GM12878 (cell line): ENCODE measurements around the gene GSTM4.

Experiments used
- BHLHE40 ChIP-seq, 2 experiments: fragments of 450-650 bp in 1 of 2; IDR thresholded peaks; 2 replicates each; pipeline ENCODE4 v1.6.1; 2011 to 2017; ENCODE audit warnings: low read depth in 2 of 2, borderline replicate concordance in 1 of 2, improper control_type of control experiment in 1 of 2, low read length in 1 of 2, mild to moderate bottlenecking in 1 of 2
- NRF1 ChIP-seq: conservative IDR thresholded peaks from 2 replicates; pipeline ENCODE4 v1.6.1; 2011; ENCODE audit warnings: mild to moderate bottlenecking, low read depth, low read length, improper control_type of control experiment
- TF ChIP-seq, protein P1 (sequence below), 3 experiments: IDR thresholded peaks in 2 of 3; conservative IDR thresholded peaks in 1 of 3; 2 replicates each; pipeline ENCODE4 v1.5.1; 2011; ENCODE audit warnings: low read depth in 3 of 3, low read length in 3 of 3, mild to moderate bottlenecking in 3 of 3, control low read depth in 2 of 3, moderate library complexity in 2 of 3, inconsistent platforms in 1 of 3, mixed read lengths in 1 of 3; ENCODE audit not compliant: control insufficient read depth in 2 of 3, insufficient read depth in 1 of 3; ENCODE audit errors: extremely low read depth in 1 of 3

DNA sequence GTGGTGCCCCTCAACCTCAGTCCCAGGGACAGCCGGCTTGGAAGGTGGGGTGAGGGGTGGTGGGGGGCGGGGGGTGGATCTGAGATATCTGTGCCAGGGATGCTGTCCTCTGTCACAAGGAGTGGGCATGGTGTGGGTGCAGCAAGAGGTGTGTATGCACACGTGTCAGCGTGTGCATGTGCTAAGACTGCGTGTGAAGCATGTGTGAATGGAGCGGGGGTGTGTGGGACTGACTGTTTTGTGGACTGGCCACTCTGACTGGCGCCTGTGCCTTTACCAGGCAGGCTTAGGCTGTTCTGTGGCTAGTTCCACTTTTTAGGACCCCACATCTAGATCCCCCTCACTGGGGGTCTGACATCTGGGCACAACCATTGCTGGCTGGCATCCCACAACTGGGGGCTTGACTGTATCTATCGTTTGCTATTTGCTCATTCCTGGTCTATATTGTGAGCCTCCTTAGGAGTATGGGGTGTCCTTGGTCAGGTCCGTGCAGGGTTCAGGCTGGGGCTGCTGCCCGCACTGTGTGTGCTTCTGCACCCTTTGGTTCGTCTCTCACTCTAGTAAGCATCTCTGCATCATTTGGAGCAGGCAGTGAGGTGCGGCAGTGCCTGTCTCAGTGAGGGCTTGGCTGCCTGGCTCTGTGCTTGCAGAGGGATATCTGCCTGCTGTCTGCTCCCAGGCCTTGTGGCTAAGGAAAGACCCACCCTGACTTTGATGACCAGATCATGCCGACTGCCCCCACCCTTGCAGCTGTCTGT, 34.3 kb upstream of the GSTM4 start:
- TF ChIP-seq, protein P1, sequence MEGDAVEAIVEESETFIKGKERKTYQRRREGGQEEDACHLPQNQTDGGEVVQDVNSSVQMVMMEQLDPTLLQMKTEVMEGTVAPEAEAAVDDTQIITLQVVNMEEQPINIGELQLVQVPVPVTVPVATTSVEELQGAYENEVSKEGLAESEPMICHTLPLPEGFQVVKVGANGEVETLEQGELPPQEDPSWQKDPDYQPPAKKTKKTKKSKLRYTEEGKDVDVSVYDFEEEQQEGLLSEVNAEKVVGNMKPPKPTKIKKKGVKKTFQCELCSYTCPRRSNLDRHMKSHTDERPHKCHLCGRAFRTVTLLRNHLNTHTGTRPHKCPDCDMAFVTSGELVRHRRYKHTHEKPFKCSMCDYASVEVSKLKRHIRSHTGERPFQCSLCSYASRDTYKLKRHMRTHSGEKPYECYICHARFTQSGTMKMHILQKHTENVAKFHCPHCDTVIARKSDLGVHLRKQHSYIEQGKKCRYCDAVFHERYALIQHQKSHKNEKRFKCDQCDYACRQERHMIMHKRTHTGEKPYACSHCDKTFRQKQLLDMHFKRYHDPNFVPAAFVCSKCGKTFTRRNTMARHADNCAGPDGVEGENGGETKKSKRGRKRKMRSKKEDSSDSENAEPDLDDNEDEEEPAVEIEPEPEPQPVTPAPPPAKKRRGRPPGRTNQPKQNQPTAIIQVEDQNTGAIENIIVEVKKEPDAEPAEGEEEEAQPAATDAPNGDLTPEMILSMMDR (IDR thresholded peaks at IDR 0.05 in 2 of 3, conservative IDR thresholded peaks at IDR 0.05 in 1 of 3; ENCODE audit: control insufficient read depth in 2 of 3, extremely low read depth in 1 of 3, insufficient read depth in 1 of 3, low read depth in 3 of 3, low read length in 3 of 3) = no peak
- TF ChIP-seq BHLHE40 (IDR thresholded peaks at IDR 0.05; ENCODE audit: borderline replicate concordance in 1 of 2, low read depth in 2 of 2, low read length in 1 of 2) (peak in 1 of 2 experiments; percentile 22; a peak in 1 of 4 replicates), NRF1 (no peak)
